IMR-90 (cell line): ENCODE data around the gene NREP. TPM values are rescaled to one million over a fixed set of nuclear protein-coding genes. Genes with fewer than 3 reads are reported as not detected.

Experiments used
- ATAC-seq: fragments of 200-7000 bp; cut with Tn5 transposase; 2 replicates; pipeline ENCODE4 v1.9.1; 2020; ENCODE audit warnings: low read depth, mild to moderate bottlenecking, moderate library complexity
- BruUV-seq: library from RNA; stranded (reverse); fragments of 400-500 nt; replicated peaks from 2 replicates; lab custom pipeline; 2021; lab: Mats Ljungman, UMichigan
- CTCF ChIA-PET: fragments of 300-600 bp; formaldehyde crosslinking; extraction: SDS; loops from one replicate; lab custom pipeline; 2021; ENCODE audit warnings: antibody characterized with exemption; lab: Yijun Ruan, JAX
- POLR2A ChIA-PET: fragments of 300-600 bp; sonication (Branson Sonifier 250); formaldehyde crosslinking; loops from one replicate; lab custom pipeline; 2022; ENCODE audit warnings: antibody characterized with exemption; ENCODE audit not compliant: unreplicated experiment; lab: Charles Lee
- DNase-seq: peaks from one replicate; pipeline ENCODE4 v3.0.0; 2013
- H2AFZ ChIP-seq: replicated peaks from 2 replicates; pipeline ENCODE3; 2013; ENCODE audit warnings: low read length, mild to moderate bottlenecking; ENCODE audit not compliant: poor library complexity
- H2AK5ac ChIP-seq: 2 replicates; pipeline ENCODE4 v1.6.1; 2013; ENCODE audit warnings: low read depth, low read length, inconsistent platforms
- H2AK9ac ChIP-seq: replicated peaks from 2 replicates; pipeline ENCODE3; 2013; ENCODE audit warnings: mild to moderate bottlenecking, low read depth, low read length, moderate library complexity; ENCODE audit not compliant: poor library complexity
- H2BK120ac ChIP-seq: 2 replicates; pipeline ENCODE4 v1.6.1; 2013; ENCODE audit warnings: low read depth, low read length, inconsistent platforms
- H2BK15ac ChIP-seq: 3 replicates; pipeline ENCODE4 v1.6.1; 2013; ENCODE audit warnings: low read depth, low read length, inconsistent platforms
- H2BK20ac ChIP-seq: 2 replicates; pipeline ENCODE4 v1.6.1; 2013; ENCODE audit warnings: low read depth, mild to moderate bottlenecking, inconsistent platforms, low read length, moderate library complexity
- H2BK5ac ChIP-seq: 2 replicates; pipeline ENCODE4 v1.6.1; 2013; ENCODE audit warnings: mild to moderate bottlenecking, low read depth, low read length, inconsistent platforms; ENCODE audit not compliant: poor library complexity, severe bottlenecking
- H3K14ac ChIP-seq: replicated peaks from 2 replicates; pipeline ENCODE4 v1.6.1; 2013; ENCODE audit warnings: low read depth, low read length, inconsistent platforms
- H3K18ac ChIP-seq: 2 replicates; pipeline ENCODE4 v1.6.1; 2013; ENCODE audit warnings: low read depth, low read length, control low read depth
- H3K23ac ChIP-seq: 2 replicates; pipeline ENCODE4 v1.6.1; 2013; ENCODE audit warnings: low read depth, low read length, inconsistent platforms
- H3K27ac ChIP-seq: 2 replicates; pipeline ENCODE4 v1.5.1; 2013; ENCODE audit warnings: mild to moderate bottlenecking, control low read depth, low read length; ENCODE audit not compliant: insufficient read depth
- H3K27me3 ChIP-seq: 2 replicates; pipeline ENCODE4 v1.6.1; 2013; ENCODE audit warnings: low read length; ENCODE audit not compliant: control insufficient read depth, insufficient read depth
- H3K36me3 ChIP-seq: 2 replicates; pipeline ENCODE4 v1.6.1; 2013; ENCODE audit warnings: low read length, mixed read lengths; ENCODE audit not compliant: control insufficient read depth, insufficient read depth
- H3K4ac ChIP-seq: 2 replicates; pipeline ENCODE4 v1.6.1; 2013; ENCODE audit warnings: low read depth, low read length, inconsistent platforms
- H3K4me1 ChIP-seq: 2 replicates; pipeline ENCODE4 v1.6.1; 2013; ENCODE audit warnings: low read length, mixed read lengths; ENCODE audit not compliant: control insufficient read depth, insufficient read depth
- H3K4me2 ChIP-seq: 2 replicates; pipeline ENCODE4 v1.6.1; 2013; ENCODE audit warnings: low read depth, mild to moderate bottlenecking, control low read depth, low read length, moderate library complexity
- H3K4me3 ChIP-seq: 2 replicates; pipeline ENCODE4 v1.5.1; 2013; ENCODE audit warnings: low read depth, mild to moderate bottlenecking, control low read depth, low read length, moderate library complexity; ENCODE audit not compliant: insufficient read depth
- H3K56ac ChIP-seq: 2 replicates; pipeline ENCODE4 v1.6.1; 2013; ENCODE audit warnings: low read length, inconsistent platforms; ENCODE audit not compliant: insufficient read depth; ENCODE audit errors: extremely low read depth
- H3K79me1 ChIP-seq, 2 experiments: 2 replicates each; pipeline ENCODE4 v1.6.1; 2013; ENCODE audit warnings: low read length in 2 of 2, inconsistent platforms in 1 of 2, low read depth in 1 of 2
- H3K9ac ChIP-seq: 2 replicates; pipeline ENCODE4 v1.6.1; 2013; ENCODE audit warnings: low read depth, low read length, control low read depth
- H3K9me1 ChIP-seq: 2 replicates; pipeline ENCODE4 v1.6.1; 2013; ENCODE audit warnings: low read length, inconsistent platforms; ENCODE audit not compliant: insufficient read depth
- H3K9me3 ChIP-seq: 2 replicates; pipeline ENCODE4 v1.6.1; 2013; ENCODE audit warnings: low read length; ENCODE audit not compliant: control insufficient read depth, insufficient read depth
- H4K20me1 ChIP-seq: 2 replicates; pipeline ENCODE4 v1.6.1; 2013; ENCODE audit warnings: low read length, inconsistent platforms; ENCODE audit not compliant: insufficient read depth
- H4K5ac ChIP-seq: 2 replicates; pipeline ENCODE4 v1.6.1; 2013; ENCODE audit warnings: mild to moderate bottlenecking, low read depth, low read length, control low read depth
- H4K8ac ChIP-seq, 2 experiments: 2 replicates each; pipeline ENCODE4 v1.6.1; 2013; ENCODE audit warnings: low read depth in 2 of 2, low read length in 2 of 2, control low read depth in 1 of 2, inconsistent platforms in 1 of 2
- H4K91ac ChIP-seq: 2 replicates; pipeline ENCODE4 v1.6.1; 2013; ENCODE audit warnings: low read depth, low read length, inconsistent platforms; ENCODE audit not compliant: insufficient read depth
- BHLHE40 ChIP-seq: fragments of 150-350 bp; IDR thresholded peaks from 2 replicates; pipeline ENCODE4 v1.6.1; 2016; ENCODE audit warnings: mild to moderate bottlenecking, low read depth, low read length
- CEBPB ChIP-seq: IDR thresholded peaks from 2 replicates; pipeline ENCODE4 v1.6.1; 2012; ENCODE audit warnings: low read depth, low read length, improper control_type of control experiment
- CHD1 ChIP-seq: IDR thresholded peaks from 2 replicates; pipeline ENCODE4 v1.6.1; 2012; ENCODE audit warnings: low read depth, low read length, improper control_type of control experiment
- ELK1 ChIP-seq: fragments of 150-350 bp; IDR thresholded peaks from 2 replicates; pipeline ENCODE4 v1.6.1; 2016; ENCODE audit warnings: low read depth, mild to moderate bottlenecking, low read length, moderate library complexity, borderline replicate concordance
- FOS ChIP-seq: fragments of 150-350 bp; IDR thresholded peaks from 2 replicates; pipeline ENCODE4 v1.6.1; 2016; ENCODE audit warnings: low read depth, low read length
- MAFK ChIP-seq: IDR thresholded peaks from 2 replicates; pipeline ENCODE4 v1.6.1; 2012; ENCODE audit warnings: low read depth, low read length, improper control_type of control experiment
- MAZ ChIP-seq: IDR thresholded peaks from 2 replicates; pipeline ENCODE4 v1.6.1; 2012; ENCODE audit warnings: low read depth, mild to moderate bottlenecking, low read length, improper control_type of control experiment, moderate library complexity, borderline replicate concordance
- MXI1 ChIP-seq: IDR thresholded peaks from 2 replicates; pipeline ENCODE4 v1.6.1; 2012; ENCODE audit warnings: low read depth, mild to moderate bottlenecking, low read length, moderate library complexity, borderline replicate concordance
- NFE2L2 ChIP-seq: fragments of 150-350 bp; IDR thresholded peaks from 2 replicates; pipeline ENCODE4 v1.6.1; 2016; ENCODE audit warnings: low read depth, mild to moderate bottlenecking, low read length
- POLR2A ChIP-seq: IDR thresholded peaks from 2 replicates; pipeline ENCODE4 v1.6.1; 2012; ENCODE audit warnings: mild to moderate bottlenecking, low read depth, low read length
- RAD21 ChIP-seq: IDR thresholded peaks from 2 replicates; pipeline ENCODE4 v1.6.1; 2012; ENCODE audit warnings: low read length, improper control_type of control experiment
- RCOR1 ChIP-seq: IDR thresholded peaks from 2 replicates; pipeline ENCODE4 v1.6.1; 2012; ENCODE audit warnings: mild to moderate bottlenecking, low read length, improper control_type of control experiment; ENCODE audit not compliant: insufficient replicate concordance
- RFX5 ChIP-seq: IDR thresholded peaks from 2 replicates; pipeline ENCODE4 v1.8.0; 2012; ENCODE audit warnings: low read depth, mild to moderate bottlenecking, low read length, moderate library complexity
- SMC3 ChIP-seq: fragments of 150-350 bp; IDR thresholded peaks from 2 replicates; pipeline ENCODE4 v1.6.1; 2016; ENCODE audit warnings: low read depth, mild to moderate bottlenecking, antibody characterized with exemption, low read length, moderate library complexity
- WGBS, 2 experiments: methylation state at CpG; one replicate each; pipeline versions ENCODE4 v1.1.5 to v1.1.7; 2013; ENCODE audit warnings: missing lambda C conversion rate in 2 of 2; ENCODE audit not compliant: insufficient read length in 1 of 2; ENCODE audit errors: extremely low coverage in 2 of 2; 5-methylcytosine and 5-hydroxymethylcytosine counted together
- dilution Hi-C: fragments of 300-500 bp; cut with HindIII; formaldehyde crosslinking; loops from one replicate; pipeline ENCODE4 v1.14.3; 2018; ENCODE audit warnings: low sequenced_read_pairs; ENCODE audit not compliant: unreplicated experiment
- in situ Hi-C: fragments of 300-500 bp; cut with MboI; formaldehyde crosslinking; loops from 3 replicates; pipeline ENCODE4 v1.14.3; 2019; ENCODE audit warnings: low sequenced_read_pairs, inconsistent platforms, mixed read lengths
- intact Hi-C: fragments of 100-400 bp; cut with micrococcal nuclease; formaldehyde crosslinking; loops from 2 replicates; pipeline ENCODE4 v1.10.0; 2022
- polyA plus RNA-seq, 3 experiments: library from polyadenylated mRNA; depleted of rRNA; stranded (reverse); fragments of >200 nt; gene quantifications; 2 replicates each; pipeline ENCODE4 v1.2.3, GENCODE V29; 2012; ENCODE audit warnings: low replicate concordance in 1 of 3
- total RNA-seq: library from RNA; depleted of rRNA; stranded (reverse); fragments of >200 nt; gene quantifications from 2 replicates; pipeline ENCODE4 v1.2.3, GENCODE V29; 2012
- TF ChIP-seq, protein P1 (sequence below): fragments of 150-350 bp; IDR thresholded peaks from 2 replicates; pipeline ENCODE4 v1.6.1; 2017; ENCODE audit warnings: mild to moderate bottlenecking, antibody characterized with exemption, low read length, low read depth
- TF ChIP-seq, protein P2 (sequence below): conservative IDR thresholded peaks from 2 replicates; pipeline ENCODE4 v1.5.1; 2012; ENCODE audit warnings: mild to moderate bottlenecking, low read depth, low read length, improper control_type of control experiment

Gene NREP
- total and polyA plus RNA-seq, 2 of the 4 experiments (the other 2 are of a cell fraction) = 178 to 277 TPM

DNA sequence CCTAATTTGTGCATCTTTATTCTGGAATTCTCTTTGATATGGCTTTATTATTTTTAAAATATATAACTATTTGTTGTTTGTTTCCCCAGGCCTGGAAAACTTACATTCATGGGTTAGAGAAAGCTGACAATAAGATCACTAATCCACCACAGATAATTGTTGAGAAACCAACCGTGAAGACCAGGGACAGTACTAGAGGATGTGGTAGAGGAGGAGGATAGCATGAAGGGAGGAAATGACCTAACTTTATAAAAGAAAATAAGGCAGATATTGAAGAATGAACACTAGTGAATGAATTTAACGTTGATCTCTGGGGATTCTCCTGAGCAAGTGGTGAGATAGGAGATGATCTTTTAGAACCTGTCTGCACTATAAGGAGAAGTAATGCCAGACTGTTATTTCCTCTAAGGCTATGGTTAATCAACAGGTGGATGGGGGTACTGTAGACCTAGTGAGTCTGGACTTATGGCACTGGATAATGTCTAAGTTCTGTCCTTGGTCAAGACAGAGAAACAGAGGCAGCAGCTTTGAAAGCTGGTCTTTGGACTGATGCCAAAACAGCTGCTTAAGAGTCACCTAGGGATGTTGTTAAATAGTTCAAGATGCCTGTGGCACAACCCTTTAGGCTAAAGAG, 52.4 kb downstream of the NREP start:
- Histone ChIP-seq H3K23ac (no peak overlapping the region), H2AFZ (no peak overlapping the region), H3K4me3 (no peak overlapping the region), H4K91ac (no peak overlapping the region), H3K4me2 (no peak overlapping the region), H2BK5ac (no peak overlapping the region), H3K9ac (no peak overlapping the region), H2BK15ac (no peak overlapping the region), H4K8ac (no peak overlapping the region), H3K56ac (no peak overlapping the region), H3K9me3 (no peaks in the 10 kb centered on the region), H3K36me3 (no peaks in the 10 kb centered on the region), H3K18ac (no peak overlapping the region), H3K9me1 (no peaks in the 10 kb centered on the region), H3K4ac (no peak overlapping the region), H2AK9ac (no peak overlapping the region), H2BK20ac (no peak overlapping the region), H3K79me1 (no peaks in the 10 kb centered on the region), H3K14ac (no peak overlapping the region), H4K20me1 (no peaks in the 10 kb centered on the region), H3K4me1 (no peaks in the 10 kb centered on the region), H2AK5ac (no peak overlapping the region), H4K5ac (no peak overlapping the region), H3K27ac (no peak overlapping the region), H2BK120ac (no peak overlapping the region), H3K27me3 (no peaks in the 10 kb centered on the region)
- ChIA-PET POLR2A (no interaction called here), CTCF (no interaction called here)
- intact Hi-C loops = no loop called here
- BruUV-seq = no TSS peak
- 83% methylated on average over 1 of the region's 2 CpGs; no CpG with 5 or more reads in 1 of the 2 experiments for WGBS, 2 experiments
- ATAC-seq = no peak
- TF ChIP-seq, protein P1, sequence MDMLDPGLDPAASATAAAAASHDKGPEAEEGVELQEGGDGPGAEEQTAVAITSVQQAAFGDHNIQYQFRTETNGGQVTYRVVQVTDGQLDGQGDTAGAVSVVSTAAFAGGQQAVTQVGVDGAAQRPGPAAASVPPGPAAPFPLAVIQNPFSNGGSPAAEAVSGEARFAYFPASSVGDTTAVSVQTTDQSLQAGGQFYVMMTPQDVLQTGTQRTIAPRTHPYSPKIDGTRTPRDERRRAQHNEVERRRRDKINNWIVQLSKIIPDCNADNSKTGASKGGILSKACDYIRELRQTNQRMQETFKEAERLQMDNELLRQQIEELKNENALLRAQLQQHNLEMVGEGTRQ = no peak
- TF ChIP-seq ELK1 = no peak
- TF ChIP-seq CEBPB = no peak
- TF ChIP-seq FOS = no peak
- TF ChIP-seq CHD1 = no peak
- TF ChIP-seq RAD21 = no peak
- TF ChIP-seq MXI1 = no peak
- TF ChIP-seq RFX5 = no peak
- TF ChIP-seq SMC3 = no peak
- no peak for TF ChIP-seq RCOR1
- TF ChIP-seq BHLHE40 = no peak
- no peak for TF ChIP-seq MAZ
- no peak for TF ChIP-seq NFE2L2
- no peak for TF ChIP-seq POLR2A
- TF ChIP-seq, protein P2, sequence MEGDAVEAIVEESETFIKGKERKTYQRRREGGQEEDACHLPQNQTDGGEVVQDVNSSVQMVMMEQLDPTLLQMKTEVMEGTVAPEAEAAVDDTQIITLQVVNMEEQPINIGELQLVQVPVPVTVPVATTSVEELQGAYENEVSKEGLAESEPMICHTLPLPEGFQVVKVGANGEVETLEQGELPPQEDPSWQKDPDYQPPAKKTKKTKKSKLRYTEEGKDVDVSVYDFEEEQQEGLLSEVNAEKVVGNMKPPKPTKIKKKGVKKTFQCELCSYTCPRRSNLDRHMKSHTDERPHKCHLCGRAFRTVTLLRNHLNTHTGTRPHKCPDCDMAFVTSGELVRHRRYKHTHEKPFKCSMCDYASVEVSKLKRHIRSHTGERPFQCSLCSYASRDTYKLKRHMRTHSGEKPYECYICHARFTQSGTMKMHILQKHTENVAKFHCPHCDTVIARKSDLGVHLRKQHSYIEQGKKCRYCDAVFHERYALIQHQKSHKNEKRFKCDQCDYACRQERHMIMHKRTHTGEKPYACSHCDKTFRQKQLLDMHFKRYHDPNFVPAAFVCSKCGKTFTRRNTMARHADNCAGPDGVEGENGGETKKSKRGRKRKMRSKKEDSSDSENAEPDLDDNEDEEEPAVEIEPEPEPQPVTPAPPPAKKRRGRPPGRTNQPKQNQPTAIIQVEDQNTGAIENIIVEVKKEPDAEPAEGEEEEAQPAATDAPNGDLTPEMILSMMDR = no peak
- TF ChIP-seq MAFK = no peak
- dilution Hi-C loops = no loop called here
- in situ Hi-C loops = no loop called here
- no peak for DNase-seq
